ENCODE data around the gene ENOSF1.
A peak's percentile ranks its signal among the peaks of the same experiment; 100 is the strongest.

ENOSF1 gene

DNA sequence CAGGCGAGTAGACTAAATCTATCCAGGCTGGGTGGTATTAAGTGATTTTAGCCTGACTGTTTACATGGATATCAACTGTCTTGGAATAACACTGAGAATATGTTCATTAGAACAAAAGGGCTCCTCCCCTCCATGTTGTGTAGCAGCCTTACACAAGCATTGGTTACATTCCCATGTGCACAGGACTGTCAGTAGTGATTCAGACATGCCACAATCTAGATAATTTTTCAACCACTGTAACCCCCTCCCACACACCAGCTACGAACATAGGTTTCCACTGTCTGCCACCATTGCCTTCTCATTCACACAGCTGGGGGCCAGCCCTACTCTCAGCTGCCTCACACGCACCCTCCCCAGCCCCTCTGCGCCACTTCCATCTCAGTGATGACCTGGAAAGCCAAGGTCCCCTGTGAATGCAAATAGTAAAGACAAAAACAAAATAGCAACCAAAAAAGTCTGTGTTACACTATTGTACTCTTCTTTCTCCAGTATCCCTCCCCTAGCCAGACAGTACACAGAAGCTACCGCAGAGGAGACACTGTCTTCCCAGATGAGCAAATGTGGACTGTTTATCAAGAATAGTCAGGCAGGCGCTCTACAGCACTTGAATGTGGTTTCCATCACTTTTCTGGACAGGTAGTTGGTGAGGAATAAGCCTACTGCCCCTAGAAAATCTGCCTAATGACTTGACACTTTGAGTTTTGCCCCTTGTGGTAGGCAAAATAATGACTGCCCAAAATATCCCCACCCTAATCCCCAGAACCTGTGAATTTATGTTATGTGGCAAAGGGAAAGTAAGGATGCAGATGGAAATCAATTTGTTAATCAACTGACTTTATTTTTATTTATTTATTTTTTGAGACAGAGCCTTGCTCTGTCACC lies 82.9 kb downstream of the ENOSF1 start:
- DNase-seq = no peak

DNA sequence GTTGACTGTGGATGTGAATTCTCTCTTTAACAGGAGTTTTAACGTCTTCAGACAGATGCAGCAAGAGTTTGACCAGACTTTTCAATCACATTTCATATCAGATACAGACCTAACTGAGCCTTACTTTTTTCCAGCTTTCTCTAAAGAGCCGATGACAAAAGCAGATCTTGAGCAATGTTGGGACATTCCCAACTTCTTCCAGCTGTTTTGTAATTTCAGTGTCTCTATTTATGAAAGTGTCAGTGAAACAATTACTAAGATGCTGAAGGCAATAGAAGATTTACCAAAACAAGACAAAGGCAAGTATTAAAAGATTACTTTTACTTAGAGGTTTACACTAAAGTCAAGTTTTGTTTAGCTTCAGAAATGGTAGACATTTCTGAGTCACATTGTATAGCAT lies 85.2 kb downstream of the ENOSF1 start:
- no peak for DNase-seq

DNA sequence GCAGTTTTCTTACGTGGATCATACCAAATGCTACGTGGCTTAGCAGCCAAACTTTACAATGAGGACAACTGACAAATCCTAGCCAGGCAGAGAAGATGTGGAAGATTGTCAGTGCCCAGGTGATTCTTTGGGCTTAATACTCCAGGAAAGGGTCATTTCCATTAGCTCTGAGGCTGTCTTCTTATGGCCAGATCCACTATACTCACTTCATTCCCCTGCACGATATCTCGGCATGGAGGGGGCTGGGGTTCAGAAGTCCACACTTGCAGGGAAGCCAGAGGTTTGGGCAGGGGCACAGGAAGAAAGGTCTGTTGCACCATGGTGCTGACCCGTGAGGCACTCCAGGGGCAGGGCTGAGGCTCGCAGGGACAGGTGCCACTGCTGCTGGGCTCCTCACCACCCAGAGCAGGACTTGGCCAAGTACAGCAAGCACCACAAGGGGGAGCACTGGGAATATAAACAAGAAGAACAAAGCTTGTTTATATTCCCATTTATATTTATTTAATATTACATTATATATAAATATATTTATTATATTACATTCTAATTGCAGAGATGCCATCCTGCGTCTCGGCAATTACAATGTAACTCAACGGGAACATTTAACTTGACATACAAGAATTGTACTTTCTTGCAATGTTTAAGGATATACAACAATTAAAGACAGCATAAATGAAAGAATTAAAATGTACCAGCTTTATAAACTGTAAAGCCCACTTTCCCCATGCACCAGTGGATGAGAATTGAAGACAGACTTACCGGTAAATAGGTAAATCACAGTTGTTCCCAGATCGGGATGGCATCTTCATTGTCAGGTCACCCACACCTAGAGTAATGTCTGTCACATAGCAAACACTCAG lies 88.4 kb downstream of the ENOSF1 start:
- peak; percentile 53 for DNase-seq

- no peak for DNase-seq
These were observed 90.1 kb downstream of the ENOSF1 start for GRCh38 chr18:622289-622688.

GRCh38 chr18:621291-622043 lies 91.0 kb downstream of the ENOSF1 start:
- no peak for DNase-seq

Data from NCI-H1436 (cell line).